Measurements from ENCODE around the gene ARSB. TPM values are rescaled to one million over a fixed set of nuclear protein-coding genes. Genes with fewer than 3 reads are reported as not detected.

The ARSB gene
- total RNA-seq, 2 experiments from 2014 or later, result 10.5 to 11.1 TPM

DNA sequence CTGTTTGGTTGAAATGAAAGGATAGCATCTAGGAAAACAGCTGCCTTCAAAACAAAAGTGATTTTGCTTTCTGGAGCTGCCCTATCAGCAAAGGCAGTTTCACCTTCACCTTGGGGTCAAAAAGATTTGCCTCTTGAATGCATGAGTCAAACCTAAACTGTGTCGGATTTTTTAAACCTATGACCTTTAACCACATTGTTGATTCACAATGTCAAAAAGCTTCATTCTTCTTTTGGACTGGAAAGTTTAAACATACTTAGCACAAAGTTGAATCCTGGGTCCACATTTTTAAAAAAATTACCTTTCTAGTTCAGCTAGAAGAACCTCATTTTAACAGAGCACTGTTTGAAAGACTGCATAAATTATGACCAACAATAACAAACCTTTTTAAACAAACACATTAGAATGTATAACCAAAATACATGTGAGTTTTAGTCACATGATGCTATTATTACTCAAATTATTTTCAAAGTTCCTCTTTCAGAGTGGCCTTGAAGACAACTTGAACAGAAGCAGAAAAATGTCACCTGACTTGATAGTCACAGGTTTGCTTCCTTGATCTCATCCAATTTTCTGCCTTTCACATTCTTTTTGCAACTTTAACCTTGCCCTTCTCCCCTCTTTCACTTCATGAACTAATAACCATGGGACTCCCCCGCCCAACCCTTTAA is 226.8 kb downstream of the ARSB start:
- no peaks in the 10 kb centered on the region for H3K36me3 Mint-ChIP-seq (ENCODE audit: low read depth)
- H3K9me3 Mint-ChIP-seq, result no peaks in the 10 kb centered on the region
- H3K4me1 Mint-ChIP-seq, result peaks cover 25% of the 10 kb centered on the region
- no peak overlapping the region for H3K27ac Mint-ChIP-seq
- ChIA-PET POLR2A (no interaction called here), CTCF (no interaction called here)
- no peaks in the 10 kb centered on the region for H3K27me3 Mint-ChIP-seq
- H3K4me3 Mint-ChIP-seq, result no peak overlapping the region
- DNase-seq, result no peak

DNA sequence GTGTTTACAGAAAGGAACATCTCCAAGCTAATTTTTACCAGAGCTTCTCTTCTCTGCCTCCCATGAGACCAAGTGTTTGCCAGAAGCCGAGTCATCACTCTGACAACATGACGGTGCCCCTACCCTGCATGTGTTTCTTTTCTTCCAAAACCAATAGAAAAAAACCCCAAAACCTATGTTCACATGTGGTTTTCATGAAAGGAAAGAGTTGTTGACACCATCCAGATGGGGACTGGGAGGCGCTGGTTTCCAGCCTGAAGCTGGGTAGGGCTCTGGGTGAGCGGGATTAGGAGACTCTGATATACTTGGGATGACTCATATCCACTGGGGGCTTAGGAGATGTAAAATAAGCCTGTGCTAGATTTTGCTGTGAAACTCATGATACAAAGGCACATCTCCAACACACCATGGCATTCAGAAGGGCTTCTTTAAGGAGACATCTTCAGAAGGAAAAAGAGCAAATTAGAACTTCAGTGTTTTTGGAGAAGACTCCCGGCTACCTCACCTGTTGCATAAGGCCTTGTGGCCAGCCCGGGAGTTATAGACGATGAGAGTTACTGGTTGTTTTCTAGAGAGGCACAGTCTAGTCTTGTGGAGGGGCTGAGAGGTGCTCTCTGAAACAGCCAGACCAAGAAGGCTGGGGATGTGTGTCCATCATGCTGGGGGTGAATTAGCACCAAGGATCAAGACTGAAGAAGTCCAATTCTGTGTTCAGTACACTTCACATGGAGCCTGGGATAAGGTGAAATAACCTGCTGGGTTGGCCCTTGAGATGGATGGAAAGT is 227.6 kb downstream of the ARSB start:
- H3K27me3 Mint-ChIP-seq, result no peaks in the 10 kb centered on the region
- CTCF ChIA-PET, result no interaction called here
- no peak overlapping the region for H3K4me3 Mint-ChIP-seq
- H3K27ac Mint-ChIP-seq, result no peak overlapping the region
- POLR2A ChIA-PET, result no interaction called here
- no peak for DNase-seq
- no peaks in the 10 kb centered on the region for H3K36me3 Mint-ChIP-seq (ENCODE audit: low read depth)
- no peaks in the 10 kb centered on the region for H3K9me3 Mint-ChIP-seq
- peaks cover 25% of the 10 kb centered on the region for H3K4me1 Mint-ChIP-seq

DNA sequence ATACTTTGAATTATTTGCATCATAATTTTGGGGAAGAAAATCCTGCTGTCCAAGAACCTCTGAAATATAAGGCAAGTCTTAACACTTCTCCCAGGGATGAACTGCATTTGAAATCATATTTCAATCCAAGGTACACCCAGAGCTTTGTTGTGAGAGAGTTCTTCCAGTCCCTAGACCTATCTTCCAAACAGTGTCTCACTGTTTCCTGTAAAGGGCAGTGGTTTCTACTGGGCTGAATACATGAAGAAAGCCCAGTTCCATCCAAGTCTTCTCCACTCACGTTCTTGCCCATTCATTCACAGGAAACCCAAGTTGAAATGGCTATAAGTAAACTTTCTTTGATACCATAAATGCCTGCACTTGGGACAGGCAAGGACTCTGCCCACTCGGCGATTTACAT is 228.3 kb downstream of the ARSB start:
- POLR2A ChIA-PET, result no interaction called here
- Mint-ChIP-seq H3K27ac (no peak overlapping the region), H3K4me3 (no peak overlapping the region), H3K27me3 (no peaks in the 10 kb centered on the region), H3K36me3 (ENCODE audit: low read depth) (no peaks in the 10 kb centered on the region), H3K4me1 (peaks cover 25% of the 10 kb centered on the region), H3K9me3 (no peaks in the 10 kb centered on the region)
- CTCF ChIA-PET, result no interaction called here
- no peak for DNase-seq

DNA sequence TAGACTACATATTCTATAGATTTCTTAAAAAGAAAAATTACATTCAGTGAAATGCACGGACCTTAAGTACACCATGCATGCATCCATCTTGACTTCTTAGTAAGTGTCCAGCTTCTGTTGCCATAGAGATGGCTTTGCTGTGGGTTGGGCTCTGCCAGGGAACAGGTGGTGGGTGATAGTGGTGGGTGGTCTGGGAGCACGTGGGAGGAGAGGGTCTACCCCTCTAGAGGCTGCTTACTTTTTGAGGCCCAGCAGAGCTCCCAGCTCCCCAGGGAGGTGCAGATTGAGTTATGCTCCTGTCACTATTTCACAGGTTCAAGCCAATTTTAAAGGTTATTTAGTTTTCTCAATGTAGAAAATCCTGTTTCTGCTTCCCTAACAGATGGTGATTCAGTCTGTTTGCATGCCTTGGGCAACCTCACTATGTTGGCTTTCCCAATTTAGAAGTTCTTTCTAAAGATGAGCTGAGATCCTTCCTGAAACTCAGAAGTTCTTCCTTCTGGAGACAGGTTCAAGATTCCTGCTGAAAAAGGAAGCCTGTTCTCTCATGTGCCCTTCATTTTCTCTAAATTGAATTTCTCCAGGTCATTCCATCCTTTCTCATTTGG is 229.2 kb downstream of the ARSB start:
- Mint-ChIP-seq H3K27ac (no peak overlapping the region), H3K4me1 (peaks cover 25% of the 10 kb centered on the region), H3K36me3 (ENCODE audit: low read depth) (no peaks in the 10 kb centered on the region), H3K9me3 (no peaks in the 10 kb centered on the region), H3K27me3 (no peaks in the 10 kb centered on the region), H3K4me3 (no peak overlapping the region)
- ChIA-PET CTCF (no interaction called here), POLR2A (no interaction called here)
- no peak for DNase-seq

DNA sequence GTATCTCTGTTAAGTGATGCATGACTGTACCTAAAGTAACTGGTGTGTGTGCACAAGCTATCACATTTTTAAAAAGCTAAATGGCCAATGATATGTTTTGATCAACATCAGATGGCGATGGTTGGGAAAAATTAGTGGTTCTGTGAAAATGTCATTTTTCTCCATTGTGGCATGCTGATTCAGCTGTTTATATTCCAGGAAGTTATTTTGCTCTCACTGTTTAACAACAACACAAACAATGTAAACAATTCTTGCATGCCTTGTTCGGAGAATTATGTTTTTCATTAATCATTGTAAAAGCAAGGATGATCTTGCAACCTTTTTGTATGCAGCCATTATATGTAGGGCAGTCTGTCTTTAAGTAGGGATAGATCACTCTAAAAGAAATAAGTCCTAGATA is 230.5 kb downstream of the ARSB start:
- no peak for DNase-seq
- CTCF ChIA-PET, result no interaction called here
- Mint-ChIP-seq H3K4me1 (peaks cover 25% of the 10 kb centered on the region), H3K9me3 (no peaks in the 10 kb centered on the region), H3K4me3 (no peak overlapping the region), H3K27me3 (peaks cover 4% of the 10 kb centered on the region), H3K36me3 (ENCODE audit: low read depth) (no peaks in the 10 kb centered on the region), H3K27ac (no peak overlapping the region)
- POLR2A ChIA-PET, result no interaction called here

DNA sequence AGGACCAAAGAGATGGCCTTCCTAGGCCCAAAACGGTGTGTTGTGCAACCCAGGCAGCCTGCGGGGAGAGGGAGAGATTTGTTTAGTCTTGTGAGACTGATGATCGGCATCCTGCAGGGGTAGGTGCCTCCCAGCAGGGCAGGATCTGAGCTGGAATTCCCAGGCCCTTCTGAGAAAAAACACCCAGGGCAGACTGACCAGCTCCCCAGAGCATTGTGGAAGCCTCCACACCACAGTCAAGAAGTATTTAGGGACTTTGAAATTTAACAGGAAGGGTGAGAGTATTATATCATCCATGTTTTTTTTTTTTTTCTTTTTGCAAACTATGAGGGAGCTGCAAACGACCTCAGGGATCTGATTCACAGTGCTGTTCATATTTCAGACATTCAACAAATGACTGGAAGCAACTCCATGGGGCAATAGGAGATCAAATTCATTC is 232.0 kb downstream of the ARSB start:
- Mint-ChIP-seq H3K4me1 (peaks cover 19% of the 10 kb centered on the region), H3K4me3 (no peak overlapping the region), H3K27me3 (peaks cover 4% of the 10 kb centered on the region), H3K9me3 (no peaks in the 10 kb centered on the region), H3K36me3 (ENCODE audit: low read depth) (no peaks in the 10 kb centered on the region), H3K27ac (no peak overlapping the region)
- no peak for DNase-seq
- POLR2A ChIA-PET, result no interaction called here
- CTCF ChIA-PET, result no interaction called here

DNA sequence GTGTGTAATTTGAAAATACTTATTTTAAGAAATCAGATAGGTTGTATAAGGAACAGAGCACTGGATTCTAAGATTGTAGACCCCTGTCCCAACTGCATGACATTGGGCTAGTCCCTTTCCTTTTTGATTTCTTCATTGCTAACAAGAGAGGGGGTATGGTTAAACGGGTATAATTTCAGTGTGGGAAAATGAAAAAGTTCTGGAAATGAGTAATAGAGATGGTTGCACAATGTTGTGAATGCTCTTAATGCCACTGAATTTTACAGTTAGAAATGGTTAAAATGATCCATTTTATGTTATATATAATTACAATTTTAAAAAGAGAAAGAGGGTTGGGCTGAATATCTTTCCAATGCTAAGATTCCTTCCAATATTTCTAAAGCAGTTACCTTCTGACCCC is 233.2 kb downstream of the ARSB start:
- no peak overlapping the region for H3K4me3 Mint-ChIP-seq
- POLR2A ChIA-PET, result no interaction called here
- no peaks in the 10 kb centered on the region for H3K9me3 Mint-ChIP-seq
- CTCF ChIA-PET, result no interaction called here
- no peak for DNase-seq
- no peak overlapping the region for H3K27ac Mint-ChIP-seq
- H3K36me3 Mint-ChIP-seq (ENCODE audit: low read depth), result no peaks in the 10 kb centered on the region
- peaks cover 10% of the 10 kb centered on the region for H3K27me3 Mint-ChIP-seq
- peaks cover 7% of the 10 kb centered on the region for H3K4me1 Mint-ChIP-seq

DNA sequence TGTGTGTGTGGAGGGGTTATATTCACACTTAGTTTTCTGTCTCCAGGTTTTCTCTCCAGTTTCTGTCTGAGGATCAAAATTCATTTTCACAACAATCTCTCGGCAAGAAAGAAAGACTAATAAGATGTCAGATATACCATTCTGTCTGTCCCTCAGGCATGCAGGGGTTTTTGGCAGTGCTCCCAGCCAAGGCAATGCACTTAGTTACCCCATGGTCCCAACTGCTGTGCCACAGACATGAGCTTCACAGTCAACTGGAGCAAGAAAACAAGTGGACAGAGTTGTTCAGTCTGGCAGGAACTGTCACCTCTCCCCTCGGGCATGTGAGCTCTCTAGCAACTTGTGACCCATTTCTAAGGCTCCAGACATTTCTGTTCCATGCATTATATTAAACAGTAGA is 234.8 kb downstream of the ARSB start:
- CTCF ChIA-PET, result no interaction called here
- Mint-ChIP-seq H3K27ac (no peak overlapping the region), H3K36me3 (ENCODE audit: low read depth) (no peaks in the 10 kb centered on the region), H3K9me3 (no peaks in the 10 kb centered on the region), H3K27me3 (peaks cover 21% of the 10 kb centered on the region), H3K4me3 (no peak overlapping the region), H3K4me1 (peaks cover 5% of the 10 kb centered on the region)
- DNase-seq, result no peak
- POLR2A ChIA-PET, result no interaction called here

DNA sequence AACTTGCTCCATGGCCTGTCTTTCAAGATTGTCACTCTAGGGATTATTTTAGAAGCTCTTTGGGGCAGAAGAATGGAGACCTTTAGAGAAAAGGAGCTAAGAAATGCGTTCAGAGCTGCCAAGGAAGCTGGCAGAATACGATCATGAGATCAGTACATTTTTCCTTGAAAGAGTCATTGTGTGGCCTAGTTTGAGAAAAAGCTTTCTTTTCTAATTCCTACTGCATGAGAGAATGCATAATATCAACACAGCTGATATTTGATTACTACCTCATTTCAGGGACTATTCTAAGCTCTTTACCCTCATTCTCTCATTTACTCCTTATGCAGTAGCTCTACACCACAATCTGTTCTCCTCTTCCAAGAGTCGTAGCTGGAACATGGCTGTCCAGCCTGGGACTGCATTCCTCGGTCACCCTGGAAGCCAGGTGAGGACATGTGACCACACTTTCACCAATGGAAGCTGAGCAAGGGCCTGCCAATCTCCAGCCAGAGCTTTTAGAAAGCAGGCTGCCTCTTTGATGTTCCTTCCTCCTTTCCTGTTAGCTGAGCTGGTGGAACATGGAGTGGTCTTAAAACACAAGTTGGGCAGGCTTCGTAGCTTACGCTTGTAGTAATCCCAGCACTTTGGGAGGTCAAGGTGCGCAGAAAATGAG is 237.3 kb downstream of the ARSB start:
- Mint-ChIP-seq H3K27ac (no peak overlapping the region), H3K4me3 (no peak overlapping the region), H3K36me3 (ENCODE audit: low read depth) (no peaks in the 10 kb centered on the region), H3K27me3 (peaks cover 30% of the 10 kb centered on the region), H3K9me3 (no peaks in the 10 kb centered on the region), H3K4me1 (no peaks in the 10 kb centered on the region)
- POLR2A ChIA-PET, result no interaction called here
- CTCF ChIA-PET, result no interaction called here
- DNase-seq, result no peak

DNA sequence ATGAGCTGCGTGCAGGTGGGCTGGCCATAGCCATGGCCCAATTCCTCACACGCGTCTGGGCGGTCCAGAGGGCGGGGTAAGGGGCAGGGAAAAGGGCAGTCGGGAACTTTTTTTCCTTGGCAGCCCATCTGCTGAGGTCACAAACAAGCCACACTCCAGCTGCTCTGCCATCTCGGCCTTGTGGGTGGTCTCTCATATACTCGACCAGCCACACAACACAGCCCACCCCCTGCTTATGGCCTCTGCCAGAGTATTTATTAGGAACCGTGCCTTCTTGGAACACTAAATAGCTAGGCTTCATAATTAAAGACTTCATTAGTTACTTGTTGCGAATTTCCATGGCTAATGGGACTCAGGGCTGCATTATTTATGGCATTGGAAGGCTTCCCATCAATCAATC is 238.1 kb downstream of the ARSB start:
- Mint-ChIP-seq H3K27ac (no peak overlapping the region), H3K36me3 (ENCODE audit: low read depth) (no peaks in the 10 kb centered on the region), H3K27me3 (peaks cover 30% of the 10 kb centered on the region), H3K4me1 (no peaks in the 10 kb centered on the region), H3K9me3 (no peaks in the 10 kb centered on the region), H3K4me3 (no peak overlapping the region)
- no peak for DNase-seq
- ChIA-PET CTCF (no interaction called here), POLR2A (no interaction called here)

DNA sequence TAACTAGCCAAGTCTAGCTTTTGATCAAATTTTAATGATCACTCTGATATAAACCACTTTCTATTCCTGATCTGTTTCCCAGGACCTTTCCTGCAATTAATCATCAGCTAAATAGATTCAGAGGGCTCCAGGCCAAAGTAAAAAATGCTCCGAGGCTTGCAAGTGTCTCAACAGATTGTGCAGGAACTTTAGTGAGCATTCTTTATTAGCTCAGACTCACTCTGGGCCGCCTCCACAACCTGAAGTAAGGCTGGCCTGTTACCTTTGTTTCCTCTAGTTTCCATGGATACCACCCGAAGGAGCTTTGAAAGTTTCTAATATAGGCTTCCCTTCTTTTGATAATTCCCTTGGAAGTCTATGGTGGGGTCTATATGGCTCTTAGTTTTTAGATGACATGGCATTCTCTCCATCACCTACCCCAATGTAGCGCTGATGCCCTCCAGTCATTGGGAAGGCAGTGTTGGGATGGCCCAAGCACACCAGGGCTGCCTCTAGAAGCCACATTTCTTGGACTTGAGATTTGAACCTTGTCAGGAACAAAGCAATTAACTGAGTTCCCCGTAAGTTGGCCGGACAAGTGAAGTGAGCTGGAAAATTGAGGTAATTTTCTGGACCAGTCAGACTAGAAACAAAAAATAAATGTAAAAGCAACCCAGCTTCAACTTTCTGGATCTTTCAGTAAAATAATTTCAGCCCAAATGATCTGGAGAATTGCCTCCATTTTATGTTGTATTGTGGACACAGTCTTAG is 238.9 kb downstream of the ARSB start:
- no peaks in the 10 kb centered on the region for H3K36me3 Mint-ChIP-seq (ENCODE audit: low read depth)
- POLR2A ChIA-PET, result no interaction called here
- no peak overlapping the region for H3K27ac Mint-ChIP-seq
- DNase-seq, result no peak
- H3K9me3 Mint-ChIP-seq, result no peaks in the 10 kb centered on the region
- H3K27me3 Mint-ChIP-seq, result peaks cover 30% of the 10 kb centered on the region
- CTCF ChIA-PET, result no interaction called here
- no peak overlapping the region for H3K4me3 Mint-ChIP-seq
- H3K4me1 Mint-ChIP-seq, result no peaks in the 10 kb centered on the region

DNA sequence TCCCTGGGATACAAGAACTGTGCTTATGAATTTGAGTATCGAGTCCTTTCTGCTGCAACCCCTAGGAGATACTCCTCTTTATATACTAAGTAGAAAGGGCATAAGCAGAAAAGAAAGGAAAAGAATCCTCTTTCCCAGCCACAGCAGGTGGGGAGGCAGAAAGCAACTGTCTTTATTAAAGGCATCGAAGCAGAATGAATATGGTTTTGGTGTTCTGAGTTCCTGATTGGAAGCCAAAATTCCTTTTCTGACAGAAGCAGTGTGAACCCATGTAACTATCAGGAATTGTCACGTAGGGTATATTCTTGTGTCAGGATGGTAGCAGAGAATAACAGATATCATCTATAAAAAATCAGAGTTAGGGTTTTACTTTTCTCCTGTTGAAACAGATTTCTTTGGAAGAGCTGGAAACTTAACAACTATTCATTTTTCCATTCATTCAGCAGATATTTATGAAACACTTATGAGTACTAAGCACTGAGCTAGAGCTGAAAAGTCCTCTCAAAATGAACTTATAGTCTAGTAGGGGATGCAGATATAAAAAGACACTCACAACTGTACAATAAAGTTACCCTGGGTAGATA is 240.1 kb downstream of the ARSB start:
- ChIA-PET POLR2A (no interaction called here), CTCF (no interaction called here)
- peaks cover 27% of the 10 kb centered on the region for H3K27me3 Mint-ChIP-seq
- no peaks in the 10 kb centered on the region for H3K9me3 Mint-ChIP-seq
- H3K27ac Mint-ChIP-seq, result no peak overlapping the region
- no peak overlapping the region for H3K4me3 Mint-ChIP-seq
- no peak for DNase-seq
- no peaks in the 10 kb centered on the region for H3K4me1 Mint-ChIP-seq
- H3K36me3 Mint-ChIP-seq (ENCODE audit: low read depth), result no peaks in the 10 kb centered on the region

DNA sequence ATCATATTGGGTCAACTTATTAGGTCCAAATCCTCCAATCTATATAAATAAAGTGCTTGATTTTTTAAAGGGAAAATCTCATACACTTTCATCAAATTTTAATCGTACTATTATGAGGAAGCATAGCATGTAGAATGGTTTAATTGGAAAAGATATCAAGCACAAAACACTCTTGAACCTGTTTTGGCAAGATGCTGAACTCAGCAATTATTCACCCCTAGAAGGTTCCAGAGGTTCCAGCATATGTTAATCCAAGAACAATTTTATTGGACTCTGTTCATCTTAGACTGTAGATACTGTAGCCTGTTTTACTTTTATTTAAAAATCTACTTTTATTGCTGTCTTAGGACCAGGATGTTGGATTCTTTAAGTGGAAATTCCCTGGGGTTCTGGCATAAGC is 244.1 kb downstream of the ARSB start:
- POLR2A ChIA-PET, result no interaction called here
- Mint-ChIP-seq H3K27me3 (peaks cover 19% of the 10 kb centered on the region), H3K36me3 (ENCODE audit: low read depth) (no peaks in the 10 kb centered on the region), H3K27ac (no peak overlapping the region), H3K4me1 (no peaks in the 10 kb centered on the region), H3K9me3 (no peaks in the 10 kb centered on the region), H3K4me3 (no peak overlapping the region)
- no peak for DNase-seq
- CTCF ChIA-PET, result no interaction called here

Data from activated CD4-positive, alpha-beta memory T cell treated with anti-CD3 and anti-CD28 coated beads, Interleukin-2, amount 10 ng/mL, durations not matched to agents 7 days and 5 days (primary cell).